NCI-H82 treated with DMSO at 0.1 percent for 48 hours (cell line): ENCODE measurements around the gene LIN28A.

Experiments
- DNase-seq: peaks from one replicate; lab custom pipeline; 2025; ENCODE audit not compliant: unreplicated experiment; lab: John Stamatoyannopoulos, UW

The LIN28A gene

DNA sequence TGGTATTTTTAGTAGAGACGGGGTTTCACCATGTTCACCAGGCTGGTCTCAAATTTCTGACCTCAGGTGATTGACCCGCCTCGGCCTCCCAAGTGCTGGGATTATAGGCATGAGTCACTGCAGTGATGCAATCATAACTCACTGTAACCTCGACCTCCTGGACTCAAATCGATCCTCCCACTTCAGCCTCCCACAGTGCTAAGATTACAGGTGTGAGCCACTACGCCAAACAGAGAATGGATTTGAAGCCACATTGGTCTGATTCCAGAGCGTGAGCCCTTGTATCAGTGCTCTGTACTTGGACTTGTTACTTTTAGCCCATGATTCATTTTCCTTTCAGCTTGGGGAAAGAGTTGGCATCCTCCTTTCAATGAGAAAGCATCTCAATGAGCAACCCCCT is 23.2 kb upstream of the LIN28A start:
- DNase-seq: no peak

DNA sequence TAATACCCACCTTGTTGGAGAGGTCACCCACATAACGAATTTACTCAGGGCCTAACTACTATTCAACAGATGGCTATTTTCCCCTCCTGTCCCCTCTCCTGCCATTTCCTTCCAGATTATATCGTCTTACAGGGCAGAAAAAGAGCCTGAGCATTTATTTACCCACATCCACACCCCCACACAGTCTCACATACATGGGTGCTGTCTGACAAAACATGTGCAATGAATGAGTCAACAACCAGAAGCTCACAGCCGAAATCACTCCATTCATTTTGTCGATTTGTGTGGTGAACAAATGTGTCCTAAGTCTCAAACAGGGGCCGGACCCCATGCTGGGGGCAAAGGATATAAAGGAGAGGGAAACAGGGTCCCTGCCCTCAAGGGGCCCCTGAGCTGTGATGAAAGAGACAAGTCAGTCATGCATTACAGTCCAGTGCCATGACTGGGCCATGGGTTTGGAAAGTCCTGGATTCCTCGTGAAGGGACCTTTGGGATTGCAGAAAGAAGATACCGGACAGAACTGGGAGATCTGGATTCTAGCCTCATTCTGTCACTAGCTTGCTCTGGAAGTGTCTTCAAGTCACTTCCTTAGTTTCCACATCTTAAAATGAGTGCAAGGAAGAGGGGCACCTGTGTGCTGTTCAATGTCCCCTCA is 21.7 kb upstream of the LIN28A start:
- no peak for DNase-seq

DNA sequence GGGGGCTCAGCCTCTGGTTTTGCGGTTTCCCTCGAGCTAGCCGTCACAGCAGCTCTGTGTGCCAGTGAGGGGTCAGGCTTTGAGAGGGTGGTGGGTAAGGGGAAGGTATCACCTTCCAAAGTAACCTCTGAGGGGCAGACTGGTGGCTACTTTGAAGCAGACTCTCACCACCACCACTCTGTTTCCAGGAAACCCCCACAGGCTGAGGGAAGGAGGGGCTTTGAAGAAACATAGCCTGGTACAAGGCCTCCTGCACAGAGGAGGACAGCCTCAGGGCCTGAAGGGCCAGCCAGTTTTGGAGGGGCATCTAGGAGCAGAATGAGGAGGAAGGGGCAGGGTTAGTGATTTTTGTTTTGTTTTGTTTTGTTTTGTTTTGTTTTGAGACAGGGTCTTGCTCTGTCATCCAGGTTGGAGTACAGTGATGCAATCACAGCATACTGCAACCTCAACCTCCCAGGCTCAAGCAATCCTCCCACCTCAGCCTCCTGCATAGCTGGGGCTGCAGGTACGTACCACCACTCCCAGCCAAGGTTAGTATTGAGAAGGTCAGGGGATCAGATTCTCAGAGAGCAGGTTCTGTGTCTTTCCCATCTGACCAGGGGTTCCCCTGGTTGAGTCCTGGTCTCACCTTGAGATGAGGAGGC is 20.9 kb upstream of the LIN28A start:
- no peak for DNase-seq

DNA sequence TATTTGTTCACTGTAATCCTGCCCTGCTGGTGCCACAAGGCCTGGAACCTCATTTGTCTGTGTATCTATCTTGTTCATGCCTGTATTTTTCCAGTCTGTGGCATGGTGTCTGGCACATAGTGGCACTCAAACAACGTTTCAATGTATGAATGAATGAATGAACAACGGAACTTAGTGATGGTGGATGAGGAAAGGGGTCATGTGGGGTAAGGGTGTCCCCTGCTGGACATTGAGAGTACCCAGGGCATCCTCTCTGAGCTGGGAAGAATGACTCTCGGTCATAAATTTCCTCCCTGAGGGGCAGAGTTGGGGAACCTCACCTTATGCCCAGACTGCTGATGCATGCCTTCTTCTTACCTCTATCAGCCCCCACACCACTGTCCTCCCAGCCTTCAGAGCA is 19.2 kb upstream of the LIN28A start:
- DNase-seq: no peak

DNA sequence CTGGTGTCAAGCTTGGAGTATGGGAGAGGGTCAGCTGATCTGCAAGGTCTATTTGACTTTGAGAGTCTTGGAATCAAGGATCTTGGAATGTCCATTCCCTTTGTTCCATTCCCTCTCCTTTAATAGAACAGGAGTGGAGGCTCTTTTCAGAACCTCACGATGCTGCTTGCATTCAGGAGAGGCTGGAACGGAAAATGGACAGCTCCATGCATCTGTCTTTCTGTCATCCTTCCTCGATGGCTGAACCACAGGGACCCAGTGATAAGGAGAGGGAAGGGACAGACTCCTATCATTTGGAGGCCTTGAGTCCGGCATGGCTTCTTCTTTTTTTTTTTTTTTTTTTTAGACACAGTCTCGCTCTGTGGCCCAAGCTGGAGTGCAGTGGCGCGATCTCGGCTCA is 14.9 kb upstream of the LIN28A start:
- DNase-seq: no peak

DNA sequence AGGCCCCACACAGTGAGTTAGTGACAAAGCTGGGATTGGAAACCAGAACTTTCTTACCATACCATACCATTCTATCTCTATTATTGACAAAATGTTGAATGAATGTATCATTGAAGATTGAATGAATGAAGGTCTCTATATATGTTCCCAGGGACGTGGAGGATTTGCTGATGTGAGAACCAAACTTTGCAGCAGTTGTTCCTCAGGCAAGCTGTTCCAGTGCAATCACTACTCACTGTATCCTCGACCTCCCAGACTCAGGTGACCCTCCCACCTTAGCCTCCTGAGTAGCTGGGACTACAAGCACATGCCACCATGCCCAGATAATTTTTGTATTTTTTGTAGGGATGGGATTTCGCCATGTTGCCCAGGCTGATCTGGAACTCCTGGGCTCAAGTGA is 11.6 kb upstream of the LIN28A start:
- no peak for DNase-seq

DNA sequence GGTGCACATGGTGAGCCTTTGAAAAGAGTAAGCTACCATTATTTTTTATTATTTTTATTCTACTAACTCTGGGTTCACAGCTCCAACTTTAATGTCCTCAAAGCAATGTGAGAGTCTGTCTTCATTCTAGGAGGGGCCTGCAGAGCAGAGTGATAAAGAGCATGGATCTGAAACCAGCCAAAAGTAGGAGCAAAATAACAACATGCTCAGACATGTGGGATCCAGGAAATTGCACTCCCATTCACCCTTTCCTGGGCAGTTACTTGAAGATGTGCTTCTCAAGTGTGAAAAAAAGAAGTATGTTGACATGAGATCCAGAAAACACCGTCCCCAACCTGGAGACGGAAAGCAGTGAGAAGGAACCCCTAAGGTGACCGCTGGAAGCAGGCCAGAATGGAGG is 8.7 kb upstream of the LIN28A start:
- DNase-seq: no peak

DNA sequence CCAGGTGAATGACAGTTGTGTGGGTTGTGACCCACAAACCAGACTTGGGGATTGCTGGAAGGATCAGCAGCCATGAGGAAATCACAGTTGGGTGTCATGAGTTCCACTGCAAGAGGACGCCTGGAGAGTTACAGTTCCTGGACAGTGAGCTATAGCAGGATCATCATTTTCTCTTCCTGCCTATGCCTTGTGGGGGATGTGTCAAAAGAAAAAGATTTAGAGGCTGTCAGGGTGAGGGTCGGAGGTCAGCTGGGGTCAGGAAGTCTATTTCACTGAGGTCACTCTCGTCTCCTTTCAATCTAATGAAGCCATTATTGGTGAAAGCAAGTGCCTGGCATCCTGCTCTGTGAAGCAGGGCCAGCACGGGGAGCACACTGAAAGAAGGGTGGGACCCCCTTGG is 7.0 kb upstream of the LIN28A start:
- DNase-seq: no peak

DNA sequence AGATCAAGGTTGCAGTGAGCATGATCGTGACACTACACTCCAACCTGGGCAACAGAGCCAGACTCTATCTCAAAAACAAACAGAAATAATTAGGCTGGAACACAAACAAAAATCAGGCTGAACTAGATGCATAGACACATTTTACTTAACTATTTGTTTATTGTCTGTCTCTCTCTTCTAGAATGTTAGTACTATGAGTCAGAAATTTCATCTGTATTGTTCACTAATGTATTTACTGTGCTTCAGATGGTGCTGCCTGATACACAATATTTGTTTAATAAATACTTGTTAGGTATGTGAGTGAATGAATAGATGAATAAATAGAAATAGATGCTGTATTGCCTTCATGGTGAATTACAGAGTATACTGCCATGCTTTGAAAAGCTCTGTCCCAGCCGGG is 6.0 kb upstream of the LIN28A start:
- no peak for DNase-seq

DNA sequence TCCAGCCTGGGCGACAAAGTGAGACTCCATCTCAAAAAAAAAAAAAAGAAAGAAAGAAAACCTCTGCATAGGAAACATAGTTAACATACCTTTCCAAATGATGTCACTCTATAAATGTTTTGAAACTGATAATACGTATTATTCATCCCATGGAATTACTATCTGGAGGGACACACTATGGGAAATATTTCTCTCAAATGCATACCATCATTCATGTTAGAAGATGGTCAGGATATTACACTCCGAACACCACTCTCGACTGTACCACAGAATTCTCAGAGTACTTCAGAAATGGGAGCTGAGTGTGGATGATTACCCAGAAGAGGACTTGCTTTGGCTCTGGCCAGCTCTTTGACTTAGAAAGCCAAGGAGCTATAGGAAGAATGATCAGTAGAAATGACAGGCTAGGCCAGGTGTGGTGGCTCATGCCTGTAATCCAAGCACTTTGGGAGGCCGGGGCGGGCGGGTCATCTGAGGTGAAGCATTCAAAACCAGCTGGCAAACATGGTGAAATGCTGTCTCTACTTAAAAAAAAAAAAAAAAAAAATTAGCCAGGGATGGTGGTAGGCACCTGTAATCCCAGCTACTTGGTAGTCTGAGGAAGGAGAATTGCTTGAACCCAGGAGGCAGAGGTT is 5.2 kb upstream of the LIN28A start:
- DNase-seq: no peak

DNA sequence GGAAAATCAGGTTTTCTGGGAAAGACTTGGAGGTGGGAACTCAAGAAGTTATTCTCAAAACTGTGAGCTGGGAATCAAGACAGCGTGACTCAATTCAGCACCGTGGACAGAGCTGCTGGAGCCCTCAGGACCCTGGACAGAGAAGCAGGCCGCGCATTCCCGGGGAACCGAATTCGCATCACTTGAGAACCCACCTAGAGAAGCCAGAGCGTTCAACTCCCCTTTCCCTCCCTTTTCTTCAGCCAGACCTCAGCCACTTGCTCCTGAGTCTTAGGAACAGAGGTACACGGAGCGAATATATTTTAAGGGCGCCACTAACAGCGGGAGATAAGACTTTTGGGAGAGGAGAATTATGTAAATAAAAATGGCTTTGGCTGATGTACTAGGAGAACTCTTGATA is 2.0 kb upstream of the LIN28A start:
- no peak for DNase-seq

DNA sequence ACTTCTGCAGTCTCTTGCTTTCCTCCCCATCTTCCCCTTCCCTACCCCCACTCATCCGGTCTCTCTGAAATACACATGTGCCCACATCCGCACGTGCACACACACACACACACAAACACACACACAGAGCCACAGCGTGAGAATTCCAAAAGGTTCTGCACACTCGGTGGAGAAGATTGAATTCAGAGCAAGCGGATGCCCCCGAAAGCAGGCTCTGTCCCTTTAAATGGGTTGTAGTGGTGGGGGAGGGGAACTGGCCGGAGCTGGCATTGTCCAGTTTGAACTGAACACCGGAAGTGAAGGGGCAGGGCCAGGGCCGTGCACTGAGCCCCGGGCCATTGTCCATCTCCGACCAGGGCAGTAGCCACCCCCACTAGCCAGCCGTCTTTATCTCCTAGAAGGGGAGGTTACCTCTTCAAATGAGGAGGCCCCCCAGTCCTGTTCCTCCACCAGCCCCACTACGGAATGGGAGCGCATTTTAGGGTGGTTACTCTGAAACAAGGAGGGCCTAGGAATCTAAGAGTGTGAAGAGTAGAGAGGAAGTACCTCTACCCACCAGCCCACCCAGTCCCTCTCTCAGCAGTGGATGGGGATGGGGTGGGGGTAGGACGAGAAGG is 1.3 kb upstream of the LIN28A start:
- DNase-seq: no peak

DNA sequence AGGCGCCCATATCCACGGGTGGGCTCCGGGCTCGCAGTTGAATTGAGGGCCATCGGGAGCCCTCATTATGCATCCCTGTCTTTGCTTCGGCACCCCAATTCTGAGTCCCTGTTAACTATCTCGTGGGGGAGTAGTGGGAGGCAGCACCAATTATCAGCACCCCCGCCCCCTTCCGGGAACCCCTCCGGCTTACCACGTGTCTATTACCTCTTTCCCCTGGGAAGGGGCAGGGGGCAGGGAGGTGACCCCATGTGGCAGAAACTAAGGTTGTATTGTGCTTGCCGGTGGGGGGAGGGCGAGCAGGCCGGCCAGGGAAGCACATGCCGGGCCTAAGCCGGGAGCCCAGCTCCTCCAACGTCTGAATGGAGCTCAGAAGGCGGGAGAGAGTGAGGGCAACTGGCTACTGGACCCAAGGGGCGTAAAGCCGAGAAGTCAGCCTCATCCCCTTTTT is 1.0 kb downstream of the LIN28A start:
- DNase-seq: no peak

DNA sequence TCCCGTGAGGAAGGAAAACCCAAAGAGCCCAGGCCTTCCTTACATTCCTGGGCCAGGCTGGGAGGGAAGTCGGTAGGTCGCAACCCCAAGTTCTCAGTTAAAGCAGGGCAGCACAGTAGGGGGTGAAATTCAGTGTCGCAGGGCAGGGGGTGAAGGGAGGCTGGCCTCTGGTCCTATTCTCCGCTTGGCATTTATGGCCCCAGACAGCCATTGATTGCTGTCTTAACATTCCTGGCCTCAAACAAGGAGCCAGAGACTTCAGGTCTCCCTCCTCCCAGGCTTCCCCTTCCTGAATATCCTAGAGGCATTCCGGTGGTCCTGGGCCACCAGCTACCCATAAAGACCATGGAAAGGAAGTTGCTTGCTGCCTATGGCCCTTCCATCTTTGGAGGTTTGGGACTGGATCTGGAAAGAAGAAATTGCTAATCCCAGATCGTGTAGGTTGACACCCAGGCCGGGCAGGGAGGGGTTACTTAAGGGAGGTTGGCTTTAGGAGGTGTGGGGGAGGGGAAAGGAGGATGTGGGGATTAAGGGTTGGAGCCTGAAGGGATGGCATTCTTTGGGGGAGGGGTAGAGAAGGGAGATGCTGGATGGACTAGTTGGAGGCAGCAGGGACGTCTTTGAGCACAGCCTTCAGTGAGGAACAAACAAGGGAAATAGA is 1.7 kb downstream of the LIN28A start:
- DNase-seq: peak; percentile 94

DNA sequence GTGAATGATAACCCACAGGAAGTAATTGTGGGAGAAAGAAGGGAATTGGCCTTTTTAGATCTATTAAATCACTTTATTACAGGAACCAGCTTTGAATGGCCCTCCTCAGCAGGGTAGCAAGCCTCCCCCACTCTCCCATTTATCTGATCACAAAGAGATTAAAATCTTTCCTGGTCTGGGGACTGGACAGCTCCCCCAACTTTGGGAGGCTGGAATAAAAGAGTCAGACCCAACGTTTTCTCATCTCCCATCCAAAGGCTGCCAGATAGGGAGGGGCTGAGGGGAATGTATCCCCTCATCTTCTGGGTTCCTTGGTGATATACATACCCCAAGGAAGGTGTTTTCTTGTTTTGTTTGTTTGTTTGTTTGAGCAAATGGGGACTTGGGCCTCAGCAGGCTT is 2.4 kb downstream of the LIN28A start:
- DNase-seq: no peak

DNA sequence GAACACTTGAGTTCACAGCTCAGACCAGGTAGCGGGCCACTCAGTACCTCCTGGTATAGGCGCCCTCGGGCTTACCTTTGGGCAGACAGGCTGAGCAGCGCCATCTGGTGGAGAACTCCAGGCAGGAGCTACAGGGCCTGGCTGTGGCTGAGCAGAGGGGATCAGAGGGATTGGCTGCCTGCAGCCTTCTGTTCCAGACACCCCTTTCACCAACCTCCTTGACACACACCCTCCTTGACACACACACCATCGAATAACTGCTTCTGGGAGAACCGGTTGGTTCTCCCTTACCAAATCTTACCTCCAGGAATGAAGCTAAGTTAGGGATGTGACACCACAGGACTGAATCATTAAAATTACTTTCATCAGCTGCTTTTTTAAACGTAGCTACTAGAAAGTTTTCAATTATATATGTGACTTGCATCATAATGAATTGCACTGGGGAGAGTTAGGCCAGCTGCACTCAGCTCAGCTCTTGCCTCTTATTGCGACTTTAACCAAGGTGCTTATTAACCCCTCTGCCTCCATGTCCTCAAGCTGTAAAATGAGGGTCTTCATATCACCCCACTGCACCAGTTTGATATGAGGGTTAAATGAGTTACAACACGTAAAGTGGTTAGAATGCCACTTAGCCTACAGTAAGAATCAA is 6.6 kb downstream of the LIN28A start:
- peak; percentile 92 for DNase-seq

DNA sequence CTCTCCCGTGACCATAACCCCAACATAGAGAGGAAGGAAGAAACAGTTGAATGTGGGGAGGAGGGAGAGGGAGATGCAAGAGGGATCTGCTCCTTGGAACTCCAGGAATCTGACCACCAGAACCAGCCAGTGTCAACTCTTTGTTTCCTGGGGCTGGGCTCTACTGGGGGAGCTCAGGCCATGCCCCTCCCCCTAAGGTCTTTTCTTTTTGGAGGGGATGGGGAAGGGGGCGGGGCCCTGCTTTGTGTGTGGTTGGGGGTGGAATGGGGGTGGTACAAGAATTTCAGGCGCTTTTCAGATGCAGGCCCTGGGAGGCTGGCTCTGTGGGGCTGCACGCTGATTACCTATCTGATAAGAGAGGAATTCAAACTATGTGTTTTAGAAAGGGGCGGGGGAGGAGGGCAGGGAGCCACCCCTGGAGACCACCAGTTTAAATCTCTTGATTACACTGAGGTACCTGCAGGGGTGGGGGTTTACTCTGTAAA is 8.3 kb downstream of the LIN28A start:
- DNase-seq: no peak

DNA sequence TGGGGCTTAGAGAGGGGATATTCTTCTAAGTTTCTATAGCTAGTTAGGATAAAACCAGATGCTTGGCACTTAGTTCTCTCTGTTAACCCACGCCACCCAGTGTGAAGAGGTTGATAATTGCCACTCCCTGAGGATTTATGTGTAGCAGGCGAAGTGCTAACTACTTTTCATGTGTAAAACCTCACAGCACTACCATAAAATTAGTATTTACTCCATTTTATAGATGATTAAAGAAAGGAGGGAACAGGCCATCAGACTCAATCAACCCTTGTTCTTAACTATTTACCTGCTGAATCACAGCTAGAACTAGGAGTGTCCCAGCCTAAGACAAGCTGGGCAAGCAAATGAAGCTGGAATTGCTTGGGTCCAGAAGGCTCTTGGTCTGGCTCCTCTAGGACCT is 8.9 kb downstream of the LIN28A start:
- no peak for DNase-seq

DNA sequence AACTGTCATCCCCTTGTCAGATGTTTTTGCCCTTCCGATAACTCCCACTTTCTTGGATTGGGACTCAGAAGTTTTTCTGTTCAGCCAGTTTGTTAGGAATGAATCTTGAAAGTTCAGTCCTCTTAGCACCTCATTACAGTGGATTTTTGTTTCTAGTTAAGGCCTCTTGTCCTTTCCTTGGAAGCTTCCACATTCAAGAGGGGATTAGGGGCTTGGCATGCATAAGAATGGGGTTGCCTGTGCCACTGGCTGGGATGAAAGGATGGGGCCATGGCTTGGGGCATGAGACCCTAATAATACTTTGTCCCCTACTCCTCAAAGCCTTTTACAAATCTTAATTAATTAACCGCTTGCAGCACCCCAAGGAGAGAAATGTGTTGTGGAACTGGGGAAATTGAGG is 19.1 kb downstream of the LIN28A start:
- DNase-seq: no peak

DNA sequence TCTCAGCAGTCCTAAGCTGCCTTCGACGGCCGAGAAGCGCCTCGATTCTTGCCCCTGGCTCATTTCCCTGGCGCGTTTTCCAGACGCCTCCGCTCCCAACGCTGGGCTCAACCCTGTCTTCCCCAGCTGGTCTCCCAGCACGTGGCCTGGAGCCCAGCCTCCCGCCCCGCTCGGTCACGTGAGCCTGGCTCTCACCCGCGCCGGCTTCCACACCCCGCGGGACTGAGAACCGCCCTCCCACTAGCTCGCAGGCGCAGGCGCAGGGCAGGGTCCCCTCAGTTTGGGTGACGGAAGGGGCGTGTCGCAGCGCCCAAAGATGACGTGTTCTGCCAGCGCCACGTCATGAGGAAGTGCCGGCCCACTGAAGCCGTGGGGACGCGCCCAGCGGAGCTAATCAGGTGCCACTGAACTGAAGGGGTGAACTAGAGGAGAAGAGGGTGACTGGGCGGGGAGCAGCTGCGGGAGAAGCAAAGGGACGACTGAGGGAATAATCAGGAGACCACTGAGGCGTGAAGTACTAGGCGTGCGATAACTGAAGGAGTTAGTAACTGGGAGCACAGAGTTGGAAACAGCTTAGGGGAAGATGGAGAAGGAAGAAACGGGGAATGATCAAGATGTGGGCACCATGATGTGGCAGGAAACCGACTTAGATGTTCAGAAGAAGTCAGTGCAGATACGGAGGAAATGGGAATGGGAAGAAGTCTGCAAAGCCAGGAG is 21.5 kb downstream of the LIN28A start, which contains the start of gene DHDDS:
Gene DHDDS, plus strand, starts transcription at position 343 of the 717 bp plus-strand sequence. CDS start 625 bp downstream, outside the sequence.
- DNase-seq: peak; percentile 96
